ENCODE data around the gene NTRK3.

The NTRK3 gene

DNA sequence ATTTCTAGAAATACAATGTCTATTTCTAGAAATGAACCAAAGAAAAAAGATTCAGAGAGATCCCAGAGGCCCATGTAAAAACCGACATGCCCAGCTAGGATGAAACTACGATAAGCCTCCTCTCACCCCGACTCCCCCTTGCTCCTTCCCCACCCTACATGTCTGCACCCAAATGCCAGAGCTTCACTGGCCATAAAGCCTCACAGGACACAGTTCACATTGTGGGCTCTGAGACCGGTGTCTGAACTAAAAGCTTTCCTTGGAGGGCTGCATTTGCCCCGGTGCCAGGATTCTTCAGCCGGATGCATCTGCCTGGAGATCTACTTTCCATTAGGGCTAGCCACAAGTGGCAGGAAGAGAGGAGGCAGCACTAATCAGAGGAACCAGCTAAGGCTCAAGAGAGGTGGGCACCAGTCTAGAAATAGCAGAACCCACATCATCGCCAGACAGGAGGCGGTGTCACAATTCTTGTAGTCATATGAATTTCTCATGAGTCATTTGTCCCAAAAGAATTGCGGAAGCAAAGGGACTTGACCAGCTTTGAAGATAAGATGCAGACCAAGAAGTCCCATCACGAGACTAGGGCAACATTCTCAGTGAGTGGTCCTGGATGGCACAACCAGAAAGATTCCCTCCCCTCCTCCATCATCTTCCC lies 353.6 kb downstream of the NTRK3 start:
- DNase-seq (ENCODE audit: low read depth in 1 of 2, low spot score in 1 of 2): no peak

DNA sequence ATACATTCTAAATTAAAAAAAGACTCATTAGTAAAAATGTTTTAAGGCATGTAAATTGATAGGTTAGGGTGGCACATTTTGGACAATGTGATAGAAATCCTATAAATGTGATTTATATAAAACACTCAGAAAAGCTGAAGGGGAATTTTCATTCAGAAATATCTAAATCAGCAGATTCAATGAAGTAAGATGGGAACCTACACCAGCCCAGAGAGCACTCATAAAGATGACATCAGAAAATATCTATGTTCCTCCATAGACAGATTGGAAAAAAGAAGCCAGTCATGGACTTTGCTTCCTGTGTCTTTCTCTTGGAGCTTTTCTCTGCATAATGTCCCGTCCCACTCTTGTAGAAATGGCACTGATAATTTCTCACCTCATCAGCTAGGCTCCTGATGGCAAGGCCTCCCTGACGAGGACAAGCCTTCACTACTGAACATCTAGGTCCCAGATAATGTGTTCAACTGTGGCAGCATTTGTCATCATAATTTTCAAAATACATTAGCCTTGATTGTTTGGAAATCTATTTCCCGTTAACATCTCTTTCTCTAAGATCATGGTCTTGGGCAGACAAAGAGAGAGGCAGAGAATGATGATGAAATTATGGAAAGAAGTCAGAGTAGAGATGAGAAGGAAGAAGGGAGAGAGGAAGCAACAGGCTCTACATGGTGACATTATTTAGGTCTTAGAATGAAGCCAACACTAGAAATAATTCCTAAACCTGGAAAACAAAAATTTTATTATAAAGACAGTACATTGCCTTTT lies 354.4 kb downstream of the NTRK3 start:
- DNase-seq (ENCODE audit: low read depth in 1 of 2, low spot score in 1 of 2): no peak

DNA sequence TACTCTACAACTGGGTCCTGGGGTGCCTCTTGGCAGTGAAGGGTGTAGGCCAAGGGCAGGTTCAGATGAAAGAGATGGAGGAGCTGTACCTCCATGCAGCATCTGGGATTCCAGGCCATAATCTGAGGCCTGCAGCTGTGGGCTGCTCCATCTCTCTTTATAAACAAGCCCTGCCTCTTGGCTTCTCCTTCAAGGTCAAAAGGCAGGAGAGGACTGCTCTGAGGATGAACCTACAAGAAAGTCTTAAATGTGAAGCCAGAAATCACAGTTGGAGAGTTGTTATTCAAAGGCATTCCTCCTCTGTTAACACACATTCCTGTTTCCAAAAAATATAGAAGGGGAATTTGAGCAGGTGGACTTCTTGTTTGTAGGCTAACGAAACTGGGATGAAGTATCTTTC lies 355.5 kb downstream of the NTRK3 start:
- no peak for DNase-seq (ENCODE audit: low read depth in 1 of 2, low spot score in 1 of 2)

DNA sequence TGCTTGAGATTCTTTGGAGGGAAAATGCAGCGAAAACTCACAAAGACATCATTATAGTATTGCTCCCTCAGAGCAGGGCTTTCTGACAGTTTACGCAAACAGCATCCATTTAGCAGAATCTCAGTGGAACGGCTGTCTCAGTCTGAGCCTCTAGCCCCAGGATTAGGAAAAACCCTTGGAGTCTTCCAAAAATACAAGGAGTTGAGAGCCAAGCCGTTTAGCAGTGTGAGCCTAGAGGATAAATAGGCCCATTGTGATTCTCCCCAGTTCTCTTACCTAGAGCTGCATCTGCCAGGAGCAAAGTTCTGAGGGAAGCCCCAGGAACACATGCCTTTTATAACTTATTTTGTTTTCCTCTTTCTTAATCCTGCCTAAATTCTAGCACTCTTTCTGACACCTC lies 359.6 kb downstream of the NTRK3 start:
- DNase-seq (ENCODE audit: low read depth in 1 of 2, low spot score in 1 of 2): no peak

DNA sequence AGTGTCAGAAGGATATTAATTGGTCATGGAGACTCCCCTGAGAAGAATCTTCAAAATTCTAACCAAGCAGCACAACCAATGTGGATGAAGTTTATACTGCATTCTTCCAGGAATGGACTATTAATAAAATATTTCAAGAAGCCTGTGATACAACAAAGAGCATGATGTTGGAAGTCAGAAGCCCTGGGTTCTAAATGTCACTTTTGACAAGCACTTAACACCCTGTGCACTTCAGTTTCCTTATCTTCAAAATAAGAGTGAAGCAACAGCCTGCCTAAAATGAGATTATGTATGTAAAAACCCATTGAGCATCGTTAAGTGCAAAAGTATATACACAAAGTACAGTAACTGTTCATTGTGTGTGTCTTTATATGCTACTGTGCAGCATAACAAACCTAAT lies 369.4 kb downstream of the NTRK3 start:
- no peak for DNase-seq (ENCODE audit: low read depth in 1 of 2, low spot score in 1 of 2)

DNA sequence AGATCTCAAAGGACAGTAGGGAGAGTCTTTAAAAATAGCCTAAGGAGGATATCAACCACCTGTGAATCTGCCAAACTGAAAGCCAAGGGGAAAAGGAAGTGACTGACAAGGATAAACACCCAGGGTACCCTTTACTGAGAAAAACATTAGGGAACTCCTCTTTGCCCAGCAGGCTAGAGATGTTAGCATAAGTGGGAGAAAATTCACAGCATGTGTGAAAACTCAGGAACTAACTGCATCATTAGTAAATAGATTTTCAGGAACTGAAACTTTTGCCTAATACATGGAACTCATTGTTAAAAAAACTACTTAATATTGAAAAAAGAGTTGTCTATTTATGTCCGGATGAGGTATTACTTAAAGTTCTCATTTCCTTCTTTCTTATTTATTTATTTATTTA lies 375.5 kb downstream of the NTRK3 start:
- no peak for DNase-seq (ENCODE audit: low read depth in 1 of 2, low spot score in 1 of 2)

DNA sequence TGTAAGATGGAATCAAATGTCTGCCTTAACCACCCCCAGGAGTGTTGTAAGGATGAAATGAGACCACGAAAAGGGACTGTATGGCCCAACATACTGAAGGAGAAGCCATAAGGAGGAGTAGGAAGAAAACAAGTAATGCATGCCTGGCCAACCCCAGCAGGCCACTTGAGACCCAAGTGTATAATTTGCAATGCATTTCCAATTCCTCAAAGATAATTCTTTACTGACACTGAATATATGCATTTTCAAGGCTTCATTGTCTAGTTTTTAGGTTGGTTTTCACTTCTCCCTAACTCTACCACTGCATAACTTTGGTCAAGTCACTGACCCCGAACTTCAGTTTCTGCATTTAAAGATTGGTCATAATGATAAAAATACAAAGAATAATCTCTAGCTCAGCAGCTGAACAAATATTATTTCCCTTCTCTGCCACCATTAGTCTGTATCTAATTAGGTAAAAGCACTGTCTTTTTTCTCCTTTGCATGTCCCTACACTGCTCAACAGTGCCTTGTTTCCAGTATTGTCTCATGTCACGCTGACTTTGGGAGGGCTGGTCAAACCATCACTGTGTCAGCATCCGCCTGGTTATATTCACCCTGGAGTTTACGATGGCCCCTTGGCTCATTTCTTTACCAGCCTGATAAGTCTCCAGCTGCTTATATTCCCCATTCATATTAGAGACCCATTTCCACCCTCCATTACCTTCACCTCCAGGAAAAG lies 378.6 kb downstream of the NTRK3 start:
- no peak for DNase-seq (ENCODE audit: low read depth in 1 of 2, low spot score in 1 of 2)

DNA sequence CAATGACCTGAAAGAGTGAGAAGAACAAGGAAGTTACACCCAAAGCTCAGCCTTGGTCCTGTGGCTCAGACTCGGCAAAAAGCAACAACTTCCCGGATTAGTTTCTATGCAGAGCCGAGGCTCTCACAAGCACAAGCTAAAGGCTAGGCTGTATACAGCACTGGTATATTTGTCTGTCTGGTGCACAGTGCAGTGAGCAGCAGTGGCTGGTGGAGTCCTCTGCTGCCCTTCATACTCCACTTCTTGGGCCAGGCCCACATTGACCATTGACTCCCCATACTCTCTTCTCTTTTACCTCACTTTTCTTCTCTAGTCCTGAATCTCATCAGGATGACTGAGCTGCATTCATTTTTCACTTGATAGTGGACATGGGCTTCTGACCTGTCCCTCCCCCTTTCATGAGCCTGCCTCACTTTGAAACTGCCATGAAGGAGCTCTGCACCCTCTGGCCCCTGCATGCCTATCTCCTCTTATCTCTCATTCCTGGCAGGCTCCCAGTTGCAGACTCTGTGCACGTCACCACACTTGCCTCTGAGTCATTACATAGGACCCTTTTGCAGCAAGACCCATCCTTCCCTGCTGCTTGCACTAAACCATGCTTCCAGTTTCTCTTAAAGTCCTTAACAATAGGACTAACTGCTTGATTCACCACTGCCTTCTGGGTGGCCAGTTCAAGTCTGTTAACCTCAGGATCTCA lies 379.3 kb downstream of the NTRK3 start:
- DNase-seq (ENCODE audit: low read depth in 1 of 2, low spot score in 1 of 2): no peak

DNA sequence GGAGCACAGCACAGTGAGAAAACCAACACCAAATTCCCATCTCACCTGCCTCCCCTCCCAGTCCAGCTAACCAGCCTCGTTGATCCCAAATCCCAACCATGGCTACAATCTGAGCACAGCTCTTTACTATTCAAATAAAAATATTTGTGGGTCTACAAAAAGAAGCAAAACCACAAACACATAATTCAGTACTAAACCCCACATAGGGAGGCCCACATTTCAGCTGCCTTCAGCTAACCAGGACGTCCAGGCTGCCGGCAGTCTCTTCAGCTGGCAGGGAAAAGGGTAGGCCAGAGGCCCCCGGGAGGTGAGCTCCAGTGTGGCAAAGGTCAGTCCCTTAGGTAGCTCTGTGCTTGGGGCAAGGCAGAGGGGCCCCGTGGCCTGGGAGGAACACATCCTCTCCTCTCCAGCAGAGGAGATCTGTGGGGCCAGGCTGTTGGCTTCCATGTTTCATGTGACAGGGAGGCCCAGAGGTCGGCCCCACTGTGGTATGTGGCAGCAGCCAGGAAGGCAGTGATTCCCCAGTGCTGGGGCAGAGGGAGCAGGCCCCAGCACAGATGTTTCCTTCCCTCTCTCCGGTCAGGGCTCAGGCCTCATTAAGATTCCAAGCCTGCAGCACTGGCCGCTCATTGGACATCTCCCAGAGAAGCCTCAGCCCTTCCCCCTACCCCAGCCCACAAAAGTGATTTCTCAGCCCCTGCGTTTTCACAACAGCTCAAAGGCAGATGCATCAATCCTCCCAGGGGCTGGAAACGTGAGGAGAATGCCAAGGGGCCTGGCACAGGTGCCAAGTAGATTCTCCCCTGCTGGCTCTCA lies 381.4 kb downstream of the NTRK3 start:
- no peak for DNase-seq (ENCODE audit: low read depth in 1 of 2, low spot score in 1 of 2)

DNA sequence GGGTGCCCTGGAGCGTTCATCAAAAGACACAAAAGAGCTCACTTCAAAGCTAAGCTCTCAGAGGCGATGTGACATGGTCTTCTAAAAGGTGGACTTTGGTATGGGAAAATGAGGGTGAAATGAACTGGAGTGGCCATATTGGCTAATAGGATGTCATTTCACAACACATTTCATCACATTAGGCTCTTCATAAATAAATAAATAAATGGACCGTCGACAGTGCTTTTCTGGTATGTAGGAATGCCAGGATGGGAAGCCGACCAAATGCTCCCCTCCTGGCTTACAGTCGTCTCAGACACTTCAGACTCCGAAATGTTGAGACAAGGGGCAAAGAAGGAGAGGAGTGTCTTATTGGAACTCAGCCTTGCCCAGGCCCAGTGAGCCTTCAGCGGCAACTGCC lies 383.0 kb downstream of the NTRK3 start:
- no peak for DNase-seq (ENCODE audit: low read depth in 1 of 2, low spot score in 1 of 2)

DNA sequence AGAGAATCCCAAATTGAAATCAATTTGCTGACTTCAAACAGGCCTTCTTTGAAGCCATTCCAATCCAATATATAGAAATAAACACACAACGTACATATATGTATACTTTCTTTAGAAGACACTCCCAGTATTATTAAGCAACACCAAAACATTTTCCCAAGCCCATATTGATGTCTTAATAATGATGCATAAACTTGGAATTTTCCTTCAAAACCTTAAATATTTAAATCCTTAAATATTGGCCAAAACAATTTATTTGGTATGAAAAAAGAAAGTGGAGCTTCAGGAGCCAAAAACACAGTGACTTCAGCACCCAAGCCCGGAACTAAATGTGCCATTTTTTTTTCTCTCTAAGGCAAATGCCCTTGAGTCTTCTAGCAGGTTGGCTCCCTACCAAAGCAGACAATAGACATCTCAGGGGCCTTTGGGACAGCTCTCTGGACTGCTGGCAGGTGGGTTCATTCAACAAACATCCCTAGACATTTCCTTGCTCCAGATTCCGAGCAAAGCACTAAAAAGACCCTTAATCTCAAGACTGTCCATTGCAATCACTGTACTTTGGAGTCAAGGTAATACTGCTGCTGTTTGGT lies 384.7 kb downstream of the NTRK3 start:
- no peak for DNase-seq (ENCODE audit: low read depth in 1 of 2, low spot score in 1 of 2)

DNA sequence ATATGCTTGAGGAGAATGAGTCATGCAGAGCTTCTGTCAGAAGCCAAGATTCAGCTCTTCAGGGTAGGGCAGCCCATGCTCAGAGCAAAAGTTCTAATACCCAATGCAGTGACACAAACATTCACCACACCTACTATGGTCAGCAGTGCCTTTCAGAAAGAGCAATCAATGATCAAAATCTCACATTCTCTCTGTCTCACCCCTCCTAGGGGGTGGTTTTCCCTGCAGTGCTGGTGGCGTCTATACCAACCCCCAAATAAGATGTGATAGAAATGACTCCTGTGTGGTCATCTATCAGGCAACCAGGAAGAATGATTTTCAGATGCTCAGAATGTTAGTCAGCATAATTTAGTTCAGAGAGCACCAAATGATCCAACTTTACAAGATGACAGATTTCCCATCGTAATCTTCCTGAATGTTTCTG lies 385.3 kb downstream of the NTRK3 start:
- DNase-seq (ENCODE audit: low read depth in 1 of 2, low spot score in 1 of 2): no peak

DNA sequence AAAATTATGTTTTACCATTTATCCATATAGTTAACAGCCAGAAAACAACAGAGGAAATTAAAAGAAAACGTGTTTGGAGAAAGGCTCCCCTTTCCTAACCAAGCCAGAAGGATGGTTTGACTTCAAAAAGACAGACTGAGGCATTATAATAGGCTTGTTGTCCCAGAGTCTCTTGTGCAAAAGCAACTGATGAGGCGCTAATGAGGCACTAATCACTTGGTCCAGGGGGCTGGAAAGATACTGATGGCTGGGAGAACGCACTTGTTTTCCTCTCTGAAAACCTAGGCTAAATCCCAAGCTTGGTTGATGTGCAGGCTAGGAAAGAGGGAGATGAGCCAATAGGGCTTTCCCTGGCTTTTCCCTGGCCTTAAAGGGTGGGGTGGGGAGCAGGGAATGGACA lies 389.6 kb downstream of the NTRK3 start:
- DNase-seq (ENCODE audit: low read depth in 1 of 2, low spot score in 1 of 2): no peak

DNA sequence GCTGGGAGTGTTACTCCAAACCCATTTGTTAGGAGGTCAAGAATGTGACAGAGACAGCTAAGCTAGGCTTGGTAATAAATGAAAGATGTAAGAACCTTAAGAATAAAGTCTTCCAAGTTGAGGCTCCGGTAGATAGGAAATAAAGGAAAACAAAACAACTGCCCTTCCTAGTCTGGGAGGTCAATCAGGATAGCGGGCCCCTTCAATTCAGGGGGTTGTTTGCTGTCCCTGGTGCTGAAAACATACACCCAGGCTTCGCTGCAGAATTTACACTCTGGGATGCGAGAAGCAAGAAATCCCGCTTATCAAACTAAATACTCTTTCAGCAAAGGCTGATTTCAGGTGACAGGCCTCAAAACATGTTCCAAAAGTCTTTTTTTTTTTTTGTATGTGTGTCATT lies 393.4 kb downstream of the NTRK3 start:
- no peak for DNase-seq (ENCODE audit: low read depth in 1 of 2, low spot score in 1 of 2)

DNA sequence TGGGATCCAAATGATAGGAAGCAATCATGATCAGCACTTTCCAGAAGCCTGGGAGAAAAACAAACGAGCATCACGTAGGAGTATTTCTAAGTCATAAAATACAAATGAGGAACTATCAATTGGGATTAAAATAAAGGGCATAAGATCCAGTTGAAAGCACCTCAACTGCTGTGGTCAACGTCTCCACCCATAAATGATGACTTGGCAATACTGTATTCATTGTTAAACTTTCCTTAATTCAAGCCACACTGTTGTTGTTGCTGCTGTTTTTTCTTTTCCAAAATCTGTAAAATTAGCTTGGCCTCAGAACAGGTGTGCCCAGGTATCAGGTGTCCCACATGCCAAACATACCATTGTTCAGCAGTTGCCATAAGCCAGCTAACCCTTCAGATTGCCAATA lies 395.8 kb downstream of the NTRK3 start:
- DNase-seq (ENCODE audit: low read depth in 1 of 2, low spot score in 1 of 2): no peak

DNA sequence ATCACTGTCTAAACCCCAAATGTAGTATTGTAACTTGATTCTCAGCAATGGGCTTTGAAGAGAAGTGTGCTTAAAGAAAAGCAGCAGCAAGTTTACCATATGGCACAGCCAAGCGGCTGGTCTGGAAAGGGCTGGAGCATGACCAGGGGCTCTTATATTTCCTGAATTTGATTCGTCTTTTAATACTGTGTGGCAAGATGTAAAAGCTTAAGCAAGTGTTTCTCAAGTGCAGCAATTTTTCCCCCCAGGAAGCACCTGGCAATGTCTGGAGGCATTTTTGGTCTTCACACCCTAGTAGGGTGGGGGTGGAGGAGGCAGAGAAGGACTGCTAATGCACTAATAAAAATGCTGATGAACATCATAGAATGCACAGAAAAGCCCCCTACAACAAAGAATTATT lies 397.9 kb downstream of the NTRK3 start:
- DNase-seq (ENCODE audit: low read depth in 1 of 2, low spot score in 1 of 2): no peak

DNA sequence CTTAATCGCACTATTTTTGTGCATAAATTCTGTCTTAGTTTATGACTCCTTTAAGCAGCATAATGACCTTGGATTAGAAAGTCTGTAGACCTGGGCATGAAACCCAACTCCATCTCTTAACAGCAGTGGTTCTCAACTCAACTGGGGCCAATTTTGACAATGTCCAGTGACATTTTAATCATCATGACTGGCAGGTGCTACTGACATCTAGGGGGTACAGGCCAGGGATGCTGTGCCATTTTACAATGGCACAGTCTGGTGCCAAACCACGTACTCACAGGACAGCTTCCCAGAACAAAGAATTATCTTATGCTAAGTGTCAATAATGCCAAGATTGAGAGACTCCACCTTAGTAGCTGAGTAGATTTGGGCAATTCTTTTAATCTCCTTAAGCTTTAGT lies 405.0 kb downstream of the NTRK3 start:
- no peak for DNase-seq (ENCODE audit: low read depth in 1 of 2, low spot score in 1 of 2)

DNA sequence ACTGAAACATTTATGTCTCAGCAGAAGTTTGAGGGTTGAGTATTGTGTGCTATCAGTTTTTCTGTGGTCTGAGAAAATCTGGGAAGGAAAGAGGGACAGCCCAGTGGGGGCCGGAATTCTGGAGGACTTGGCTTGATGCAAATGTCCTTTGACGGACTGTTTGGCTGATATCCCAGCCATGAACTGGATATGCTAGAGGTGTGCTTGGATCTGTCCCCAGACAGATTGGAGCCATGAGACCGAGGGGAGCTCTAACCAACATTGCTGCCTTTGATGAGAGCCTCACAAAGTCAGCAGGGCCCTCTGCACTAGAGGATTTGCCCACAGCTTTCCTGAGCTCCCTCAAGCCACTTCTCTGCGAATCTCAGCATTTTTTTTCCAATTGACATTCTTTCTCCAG lies 405.6 kb downstream of the NTRK3 start:
- no peak for DNase-seq (ENCODE audit: low read depth in 1 of 2, low spot score in 1 of 2)

DNA sequence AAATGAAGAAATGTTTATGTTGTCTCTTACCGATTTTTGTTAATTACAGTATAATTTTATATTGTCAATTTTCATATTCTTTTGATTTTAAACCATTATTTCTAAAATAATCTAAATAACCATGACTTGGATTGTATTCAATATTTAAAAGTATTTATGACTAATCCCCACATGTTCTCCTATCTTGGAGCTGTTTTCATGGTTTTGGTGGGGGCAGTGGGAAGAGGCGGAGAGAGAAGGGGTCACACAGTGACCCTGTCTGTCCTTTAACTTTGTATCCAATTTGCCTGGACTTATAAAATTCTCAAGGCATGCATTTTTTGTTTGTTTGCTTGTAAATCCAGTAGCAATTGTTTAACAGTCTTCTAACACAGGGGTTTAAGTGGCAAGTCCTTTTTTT lies 407.4 kb downstream of the NTRK3 start:
- no peak for DNase-seq (ENCODE audit: low read depth in 1 of 2, low spot score in 1 of 2)

DNA sequence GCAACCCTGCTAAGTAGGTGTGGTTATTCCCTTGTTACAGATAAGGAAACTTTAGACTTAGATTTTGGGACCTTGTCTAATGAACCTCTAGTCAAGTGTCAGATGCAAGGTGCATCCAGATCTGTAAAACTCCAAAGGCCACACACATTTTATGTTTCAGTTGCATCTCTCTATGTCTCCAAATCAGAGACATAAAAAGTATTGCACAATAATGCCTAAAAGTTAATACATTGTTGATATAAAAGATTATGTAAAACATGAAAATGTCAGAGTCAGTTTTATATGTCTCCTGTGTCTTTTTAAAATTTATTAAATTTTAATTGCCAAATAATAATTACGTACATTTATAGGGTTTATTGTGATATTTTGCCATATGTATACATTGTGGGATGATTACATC lies 408.5 kb downstream of the NTRK3 start:
- DNase-seq (ENCODE audit: low read depth in 1 of 2, low spot score in 1 of 2): no peak

DNA sequence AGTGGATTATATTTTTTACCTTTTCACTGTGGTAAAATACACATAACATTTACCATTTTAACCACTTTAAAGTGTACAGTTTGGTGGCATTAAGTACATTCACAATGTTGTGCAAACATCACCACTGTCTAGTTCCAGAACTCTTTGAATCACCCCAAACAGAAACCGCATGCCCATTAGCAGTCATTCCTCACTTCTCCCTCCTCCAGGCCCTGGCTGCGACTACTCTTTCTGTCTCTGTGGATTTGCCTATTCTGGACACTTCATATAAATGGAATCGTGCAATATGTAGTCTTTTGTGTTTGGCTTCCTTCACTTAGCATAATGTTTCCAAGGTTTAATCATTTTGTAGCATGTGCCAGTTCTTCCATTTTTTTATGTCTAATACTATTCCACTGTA lies 409.8 kb downstream of the NTRK3 start:
- no peak for DNase-seq (ENCODE audit: low read depth in 1 of 2, low spot score in 1 of 2)

Data from activated T-helper 1 cell treated with anti-CD3 and anti-CD28 coated beads, Interleukin-2, amount 50 U/mL, for 16 hours (primary cell).